Activated naive CD8-positive, alpha-beta T cell treated with anti-CD3 and anti-CD28 coated beads for 36 hours (primary cell): ENCODE data around the gene PCDH12. TPM values are rescaled to one million over a fixed set of nuclear protein-coding genes. Genes with fewer than 3 reads are reported as not detected.
A peak's percentile ranks its signal among the peaks of the same experiment; 100 is the strongest.

Experiments
- DNase-seq: peaks from one replicate; pipeline ENCODE4 v3.0.0; 2021
- H3K27ac Mint-ChIP-seq: one replicate; pipeline ENCODE4 v1.8.0; 2022; ENCODE audit warnings: mild to moderate bottlenecking, moderate library complexity, mixed read lengths
- H3K27me3 Mint-ChIP-seq: one replicate; pipeline ENCODE4 v1.8.0; 2022; ENCODE audit warnings: mild to moderate bottlenecking, mixed read lengths
- H3K36me3 Mint-ChIP-seq: one replicate; pipeline ENCODE4 v1.8.0; 2021; ENCODE audit warnings: mild to moderate bottlenecking, mixed read lengths
- H3K4me1 Mint-ChIP-seq: one replicate; pipeline ENCODE4 v1.8.0; 2021; ENCODE audit warnings: mixed read lengths
- H3K4me3 Mint-ChIP-seq: one replicate; pipeline ENCODE4 v1.8.0; 2022; ENCODE audit warnings: mild to moderate bottlenecking, moderate library complexity, mixed read lengths
- H3K9me3 Mint-ChIP-seq: one replicate; pipeline ENCODE4 v1.8.0; 2022; ENCODE audit warnings: mixed read lengths
- total RNA-seq, 2 experiments: library from RNA; stranded (reverse); gene quantifications; one replicate each; pipeline ENCODE4 v1.2.3, GENCODE V29; 2021

Gene PCDH12
- total RNA-seq, 2 experiments from 2014 or later, result 1.3 to 1.5 TPM

- DNase-seq, result no peak
- H3K4me1 Mint-ChIP-seq, result peaks cover 26% of the 10 kb centered on the region
- H3K9me3 Mint-ChIP-seq, result no peaks in the 10 kb centered on the region
- no peak overlapping the region for H3K4me3 Mint-ChIP-seq
- H3K36me3 Mint-ChIP-seq, result peaks cover 43% of the 10 kb centered on the region
- H3K27ac Mint-ChIP-seq, result no peak overlapping the region
- H3K27me3 Mint-ChIP-seq, result no peaks in the 10 kb centered on the region
Observed at GRCh38 chr5:141976176-141976575, 18.2 kb upstream of the PCDH12 start.

GRCh38 chr5:141973871-141974595 lies 16.0 kb upstream of the PCDH12 start:
- peak overlapping the region; percentile 49 for H3K4me3 Mint-ChIP-seq
- H3K27me3 Mint-ChIP-seq, result no peaks in the 10 kb centered on the region
- peaks cover 42% of the 10 kb centered on the region for H3K36me3 Mint-ChIP-seq
- peak overlapping the region; percentile 85 for H3K27ac Mint-ChIP-seq
- H3K4me1 Mint-ChIP-seq, result peaks cover 38% of the 10 kb centered on the region
- no peaks in the 10 kb centered on the region for H3K9me3 Mint-ChIP-seq
- DNase-seq, result no peak

- H3K4me1 Mint-ChIP-seq, result peaks cover 38% of the 10 kb centered on the region
- no peaks in the 10 kb centered on the region for H3K9me3 Mint-ChIP-seq
- DNase-seq, result peak; percentile 18
- no peaks in the 10 kb centered on the region for H3K27me3 Mint-ChIP-seq
- H3K27ac Mint-ChIP-seq, result peak overlapping the region; percentile 95
- H3K4me3 Mint-ChIP-seq, result peak overlapping the region; percentile 94
- H3K36me3 Mint-ChIP-seq, result peaks cover 28% of the 10 kb centered on the region
Observed at GRCh38 chr5:141969783-141970771, 12.1 kb upstream of the PCDH12 start.

GRCh38 chr5:141968914-141969608 lies 11.1 kb upstream of the PCDH12 start, which contains the start of gene RNF14:
RNF14 (plus strand) TSS chr5:141969105; CDS start chr5:141973589, 4,484 bp downstream.
- peaks cover 18% of the 10 kb centered on the region for H3K36me3 Mint-ChIP-seq
- no peaks in the 10 kb centered on the region for H3K9me3 Mint-ChIP-seq

GRCh38 chr5:141966963-141967333 lies 8.9 kb upstream of the PCDH12 start:
- Mint-ChIP-seq H3K4me3 (no peak overlapping the region), H3K36me3 (peaks cover 6% of the 10 kb centered on the region)

More at GRCh38 chr5:141968914-141969608, 11.1 kb upstream of the PCDH12 start, which contains the start of gene RNF14:
- H3K27me3 Mint-ChIP-seq, result no peaks in the 10 kb centered on the region
- peak; percentile 99 for DNase-seq
- peak within 1 kb of the TSS; percentile 95 for H3K27ac Mint-ChIP-seq
- peak within 1 kb of the TSS; percentile 94 for H3K4me3 Mint-ChIP-seq
- H3K4me1 Mint-ChIP-seq, result peaks cover 28% of the 10 kb centered on the region

GRCh38 chr5:141966275-141966962 lies 8.4 kb upstream of the PCDH12 start:
- Mint-ChIP-seq H3K9me3 (no peaks in the 10 kb centered on the region), H3K4me3 (no peak overlapping the region), H3K27ac (no peak overlapping the region), H3K27me3 (no peaks in the 10 kb centered on the region), H3K36me3 (peaks cover 4% of the 10 kb centered on the region), H3K4me1 (peaks cover 19% of the 10 kb centered on the region)
- DNase-seq, result no peak

More at GRCh38 chr5:141966963-141967333, 8.9 kb upstream of the PCDH12 start:
- no peaks in the 10 kb centered on the region for H3K27me3 Mint-ChIP-seq
- peaks cover 20% of the 10 kb centered on the region for H3K4me1 Mint-ChIP-seq
- DNase-seq, result no peak
- no peaks in the 10 kb centered on the region for H3K9me3 Mint-ChIP-seq
- no peak overlapping the region for H3K27ac Mint-ChIP-seq

GRCh38 chr5:141965071-141965470 lies 7.1 kb upstream of the PCDH12 start:
- DNase-seq, result no peak
- Mint-ChIP-seq H3K36me3 (peaks cover 2% of the 10 kb centered on the region), H3K27me3 (no peaks in the 10 kb centered on the region), H3K4me3 (no peak overlapping the region), H3K27ac (no peak overlapping the region), H3K9me3 (no peaks in the 10 kb centered on the region), H3K4me1 (peaks cover 22% of the 10 kb centered on the region)

GRCh38 chr5:141963701-141964100 lies 5.7 kb upstream of the PCDH12 start:
- Mint-ChIP-seq H3K27ac (no peak overlapping the region), H3K36me3 (peaks cover 3% of the 10 kb centered on the region)

GRCh38 chr5:141961466-141961865 lies 3.5 kb upstream of the PCDH12 start:
- peaks cover 3% of the 10 kb centered on the region for H3K36me3 Mint-ChIP-seq
- no peak overlapping the region for H3K4me3 Mint-ChIP-seq
- H3K4me1 Mint-ChIP-seq, result peaks cover 37% of the 10 kb centered on the region
- H3K27ac Mint-ChIP-seq, result peak overlapping the region; percentile 32
- no peaks in the 10 kb centered on the region for H3K27me3 Mint-ChIP-seq
- no peaks in the 10 kb centered on the region for H3K9me3 Mint-ChIP-seq
- DNase-seq, result no peak

More at GRCh38 chr5:141963701-141964100, 5.7 kb upstream of the PCDH12 start:
- H3K9me3 Mint-ChIP-seq, result no peaks in the 10 kb centered on the region
- no peak for DNase-seq
- H3K4me1 Mint-ChIP-seq, result peaks cover 28% of the 10 kb centered on the region
- no peaks in the 10 kb centered on the region for H3K27me3 Mint-ChIP-seq
- no peak overlapping the region for H3K4me3 Mint-ChIP-seq

GRCh38 chr5:141960449-141961323 lies 2.7 kb upstream of the PCDH12 start:
- Mint-ChIP-seq H3K36me3 (peaks cover 3% of the 10 kb centered on the region), H3K9me3 (no peaks in the 10 kb centered on the region), H3K27me3 (no peaks in the 10 kb centered on the region)

GRCh38 chr5:141960018-141960417 lies 2.0 kb upstream of the PCDH12 start:
- DNase-seq, result peak; percentile 34
- Mint-ChIP-seq H3K27ac (peak overlapping the region; percentile 52), H3K9me3 (no peaks in the 10 kb centered on the region), H3K4me3 (peak overlapping the region; percentile 3), H3K36me3 (peaks cover 3% of the 10 kb centered on the region), H3K4me1 (peaks cover 37% of the 10 kb centered on the region), H3K27me3 (no peaks in the 10 kb centered on the region)

More at GRCh38 chr5:141960449-141961323, 2.7 kb upstream of the PCDH12 start:
- peaks cover 37% of the 10 kb centered on the region for H3K4me1 Mint-ChIP-seq
- peak; percentile 82 for DNase-seq
- no peak overlapping the region for H3K4me3 Mint-ChIP-seq
- H3K27ac Mint-ChIP-seq, result peak overlapping the region; percentile 79

GRCh38 chr5:141958546-141959172 lies 657 bp upstream of the PCDH12 start:
- Mint-ChIP-seq H3K27me3 (no peaks in the 10 kb centered on the region), H3K9me3 (no peaks in the 10 kb centered on the region), H3K4me3 (peak overlapping the region; percentile 80), H3K27ac (peak overlapping the region; percentile 79), H3K36me3 (peaks cover 3% of the 10 kb centered on the region), H3K4me1 (peaks cover 37% of the 10 kb centered on the region)
- no peak for DNase-seq
